ENCODE data around the gene STK25. TPM values are rescaled to one million over a fixed set of nuclear protein-coding genes. Genes with fewer than 3 reads are reported as not detected.

Gene STK25
- polyA plus RNA-seq, 3 donors: 116 to 169 (median 146) TPM

DNA sequence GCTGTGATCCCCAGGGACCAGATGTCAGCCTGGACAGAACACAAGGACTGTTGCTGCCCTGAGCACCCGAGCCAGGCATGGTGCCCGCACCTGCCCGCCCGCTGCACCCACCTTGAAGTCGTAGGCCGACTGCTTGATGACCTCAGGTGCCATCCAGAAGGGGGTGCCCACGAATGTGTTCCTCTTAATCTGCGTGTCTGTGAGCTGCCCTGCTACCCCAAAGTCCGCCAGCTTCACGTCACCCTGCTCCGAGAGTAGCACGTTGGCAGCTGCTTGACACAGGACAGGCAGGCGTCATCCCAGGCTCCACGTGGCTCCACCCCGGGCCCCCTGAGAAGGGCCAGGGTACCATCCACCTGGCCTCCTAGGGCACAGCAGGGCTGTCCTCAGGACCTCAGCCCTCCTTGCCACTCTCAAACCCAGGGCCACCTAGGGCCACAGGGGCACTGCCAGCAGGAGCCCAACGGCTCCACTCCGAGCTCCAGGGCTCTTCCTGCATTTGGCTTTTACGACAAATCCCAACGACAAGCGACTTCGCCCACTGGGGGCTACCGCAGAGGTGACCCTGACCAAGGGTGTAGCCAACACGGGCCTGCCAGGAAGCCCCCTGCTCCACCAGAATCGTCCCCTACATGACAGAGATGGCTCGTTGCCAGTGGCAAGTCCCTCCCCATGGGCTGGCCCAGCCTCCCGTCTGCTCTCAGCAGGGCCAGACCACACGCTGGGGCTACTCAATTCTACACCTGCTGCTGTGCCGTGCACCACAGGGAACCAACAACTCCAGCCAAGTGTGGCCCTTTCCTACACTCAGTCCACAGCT, 9.0 kb downstream of the STK25 start:
- H3K27ac ChIP-seq (ENCODE audit: low read depth, low read length): no peak overlapping the region
- WGBS, 3 donors: 83 to 87% (median 85%) methylated on average over 28 of the region's 28 CpGs

DNA sequence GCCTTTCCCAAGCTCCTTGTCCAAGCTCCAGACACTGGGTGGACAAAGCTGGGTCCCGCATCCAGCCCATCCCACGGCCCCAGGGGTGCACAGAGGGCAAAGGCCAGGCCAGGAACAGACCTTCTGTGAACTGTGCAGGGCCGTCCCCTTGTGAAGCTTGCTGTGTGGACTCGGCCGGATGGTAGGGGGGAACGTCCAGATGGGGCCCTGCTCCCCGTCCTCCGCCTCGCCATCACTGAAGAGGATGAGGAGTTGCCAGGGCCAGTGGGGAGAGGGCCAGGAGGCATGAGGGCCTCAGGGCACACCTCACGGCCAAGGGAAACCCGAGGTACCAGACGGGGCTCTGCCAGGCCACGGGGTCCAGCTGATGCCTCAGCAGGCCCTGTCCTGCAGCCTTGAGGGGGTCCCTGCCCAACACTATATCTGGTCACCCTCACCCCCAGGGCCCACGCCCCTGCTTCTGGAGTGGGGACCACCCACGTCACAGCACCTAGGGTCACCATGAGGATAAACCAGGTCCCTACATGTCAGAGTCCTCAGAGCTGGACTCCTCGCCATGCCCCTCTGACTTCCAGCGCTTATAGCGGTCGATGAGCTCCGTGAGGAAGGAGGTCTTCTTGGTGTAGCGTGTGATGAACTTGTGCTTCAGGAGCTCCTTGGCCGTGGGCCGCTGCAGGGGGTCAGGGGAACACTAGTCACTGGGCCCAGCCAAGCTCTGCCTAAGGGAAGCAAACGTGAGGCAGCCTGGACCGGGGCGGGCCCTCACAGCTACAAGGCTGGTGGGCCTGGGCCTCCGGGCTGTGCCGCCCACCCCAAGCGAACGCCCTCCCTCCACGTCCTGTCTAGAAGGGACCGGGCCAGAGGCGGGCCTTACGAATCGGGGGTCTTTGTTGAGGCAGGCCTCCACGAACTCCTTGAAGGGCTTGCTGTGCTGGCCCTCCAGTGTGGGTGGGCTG, 10.0 kb downstream of the STK25 start:
- no peak overlapping the region for H3K27ac ChIP-seq (ENCODE audit: low read depth, low read length)
- WGBS, 3 donors: 91 to 94% (median 93%) methylated on average over 34 to 36 of the region's 36 CpGs

DNA sequence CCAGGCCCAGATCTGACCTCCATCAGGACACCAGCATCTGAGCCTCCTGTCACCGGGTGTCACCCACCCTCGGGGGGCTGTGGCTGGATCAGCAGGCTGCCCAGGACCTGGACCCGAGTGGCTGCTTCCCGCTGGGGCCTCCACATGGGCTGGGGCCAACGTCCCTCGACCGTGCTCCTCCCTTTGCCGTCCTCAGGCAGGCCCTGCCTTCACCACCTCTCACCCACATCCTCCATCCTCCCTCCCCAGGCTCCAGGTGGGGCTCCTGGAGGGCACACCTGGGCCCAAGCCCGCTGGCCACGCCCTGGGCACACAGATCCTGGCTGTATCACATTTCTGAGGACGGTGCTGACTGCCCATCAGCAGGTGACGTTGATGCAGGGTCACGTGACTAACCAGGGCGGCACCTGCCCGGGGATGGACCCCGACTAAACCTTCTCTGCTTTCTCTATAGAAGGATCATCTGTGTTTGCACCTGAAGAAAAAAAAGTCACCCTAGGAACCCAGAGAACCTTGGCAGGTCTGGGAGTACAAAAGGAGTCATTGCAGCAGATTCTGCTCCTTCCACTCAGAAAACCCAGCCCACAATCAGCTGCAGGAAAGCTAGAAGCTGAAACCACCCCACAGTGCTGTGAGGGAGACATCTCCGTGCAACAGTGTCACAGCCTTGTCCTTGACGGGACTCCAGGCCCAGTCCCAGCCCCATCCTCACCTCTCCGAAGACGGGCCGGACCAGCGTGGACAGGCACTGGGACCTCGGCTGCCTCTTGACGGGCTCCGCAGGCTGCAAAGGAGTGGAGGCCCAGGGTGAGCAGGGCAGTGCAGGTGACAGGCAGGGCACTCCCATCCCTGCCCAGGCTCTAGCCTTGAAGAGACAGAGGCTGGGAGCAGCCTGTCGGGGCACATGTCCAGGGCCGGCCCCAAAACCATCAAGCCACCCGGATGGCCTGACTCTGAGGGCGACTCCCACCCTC, 11.2 kb downstream of the STK25 start:
- WGBS, 3 donors: 85 to 92% (median 88%) methylated on average over 28 to 29 of the region's 29 CpGs
- no peak overlapping the region for H3K27ac ChIP-seq (ENCODE audit: low read depth, low read length)

DNA sequence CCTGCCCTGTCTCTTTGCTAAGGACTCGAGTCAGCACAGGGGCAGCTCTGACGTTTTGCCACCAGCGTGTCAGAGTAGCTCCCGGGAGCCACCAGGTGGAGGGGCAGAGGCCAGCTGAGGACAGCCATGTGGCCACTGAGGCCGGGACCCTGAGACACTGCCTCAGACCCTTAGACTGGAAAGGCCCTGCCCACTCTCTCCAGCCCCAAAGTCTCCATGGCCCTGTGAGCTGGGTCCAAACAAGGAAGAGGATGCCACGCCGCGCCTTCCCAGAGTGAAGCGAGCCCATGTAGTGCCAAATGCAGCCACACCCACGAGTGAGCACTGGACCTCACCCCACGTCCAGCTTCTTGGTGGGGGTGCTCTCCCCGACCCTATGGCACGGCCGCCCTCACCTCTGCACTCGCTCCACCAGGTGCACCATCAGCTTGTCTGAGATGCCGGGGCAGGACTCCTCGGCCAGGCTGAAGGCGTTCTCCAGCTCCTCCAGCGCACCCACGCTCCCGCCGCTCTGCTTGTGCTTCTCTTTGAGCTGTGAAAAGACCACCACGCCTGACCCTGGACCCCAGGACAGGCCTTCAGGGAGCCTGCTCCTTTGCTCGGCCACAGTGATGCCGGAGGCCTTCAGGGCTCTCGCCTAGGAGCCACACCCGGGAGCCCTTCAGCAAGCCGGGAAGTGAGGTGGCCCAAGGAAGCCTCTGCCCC, 12.2 kb downstream of the STK25 start:
- 91 to 96% (median 93%) methylated on average over 28 of the region's 28 CpGs for WGBS, 3 donors

DNA sequence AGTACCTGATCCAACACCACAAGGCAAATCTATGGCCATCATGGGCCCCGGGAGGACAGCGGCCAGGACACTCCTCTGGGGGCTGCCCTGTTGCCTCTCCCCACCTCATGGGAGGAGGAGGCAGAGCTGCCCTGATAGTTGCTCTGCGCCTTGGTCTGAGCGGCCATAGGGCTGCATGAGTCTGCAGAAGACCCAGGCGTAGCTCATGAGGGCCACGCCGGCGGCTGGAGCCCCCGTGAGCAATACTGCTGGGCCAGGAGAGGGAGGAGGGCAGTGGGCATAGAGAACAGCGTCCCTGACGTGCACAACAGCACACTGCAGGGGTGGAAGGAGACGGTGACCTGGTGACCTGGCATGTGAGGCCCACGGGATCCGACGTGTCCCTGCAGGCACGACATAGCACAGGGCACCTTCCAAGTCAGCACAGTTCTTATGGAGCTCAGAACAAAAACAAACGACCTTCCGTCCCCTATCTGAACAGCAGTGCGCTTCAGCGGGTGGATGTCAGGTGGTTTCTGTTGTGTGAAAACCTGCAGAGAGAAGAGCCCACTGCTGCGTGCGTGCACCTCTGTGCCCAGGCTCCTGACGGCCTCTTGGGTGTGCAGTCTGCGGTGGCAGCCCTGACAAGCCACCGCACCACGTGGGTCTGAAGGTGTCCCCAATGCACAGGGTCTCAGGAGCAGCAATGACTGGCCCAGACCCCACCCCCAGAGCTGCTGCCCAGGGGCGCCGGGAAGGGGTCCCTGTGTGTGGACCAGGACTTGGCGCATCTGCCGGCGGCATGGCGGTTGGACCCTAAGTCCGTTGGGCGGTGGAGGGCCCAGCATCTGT, 13.0 kb downstream of the STK25 start:
- 85 to 88% (median 87%) methylated on average over 34 of the region's 34 CpGs for WGBS, 3 donors
- H3K27ac ChIP-seq (ENCODE audit: low read depth, low read length): no peak overlapping the region

More for the DNA sequence above, 12.2 kb downstream of the STK25 start:
- H3K27ac ChIP-seq (ENCODE audit: low read depth, low read length): no peak overlapping the region

DNA sequence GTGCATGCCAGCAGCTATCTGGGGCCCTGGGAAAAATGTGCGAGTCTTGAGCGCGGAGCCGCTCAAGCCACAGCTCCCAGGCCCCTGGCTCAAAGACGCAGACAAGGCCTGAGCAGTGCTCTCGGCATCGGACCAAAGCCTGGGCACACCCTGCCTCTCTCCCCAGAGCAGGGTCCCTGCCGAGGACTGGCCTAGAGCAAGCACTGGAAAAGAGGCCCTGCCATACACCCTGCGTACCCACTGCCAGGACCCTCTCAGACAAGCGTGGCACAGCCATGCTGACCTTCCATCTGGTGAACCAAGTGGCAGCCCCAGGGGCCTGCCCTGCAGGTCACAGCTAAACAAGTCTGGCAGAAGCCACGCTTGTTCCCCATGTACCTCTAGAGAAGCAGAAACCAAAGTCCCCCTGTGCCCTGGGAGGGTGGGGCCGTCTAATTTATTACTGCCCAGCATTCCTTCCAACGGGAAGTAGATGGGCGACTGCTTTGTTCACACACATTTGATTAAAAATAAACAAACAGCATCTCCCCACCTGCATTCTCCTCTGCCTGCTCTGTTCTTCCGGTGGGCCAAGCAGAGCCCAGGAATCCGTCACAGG, 14.0 kb downstream of the STK25 start:
- no peak overlapping the region for H3K27ac ChIP-seq (ENCODE audit: low read depth, low read length)
- WGBS, 3 donors: 80 to 87% (median 86%) methylated on average over 16 of the region's 16 CpGs

DNA sequence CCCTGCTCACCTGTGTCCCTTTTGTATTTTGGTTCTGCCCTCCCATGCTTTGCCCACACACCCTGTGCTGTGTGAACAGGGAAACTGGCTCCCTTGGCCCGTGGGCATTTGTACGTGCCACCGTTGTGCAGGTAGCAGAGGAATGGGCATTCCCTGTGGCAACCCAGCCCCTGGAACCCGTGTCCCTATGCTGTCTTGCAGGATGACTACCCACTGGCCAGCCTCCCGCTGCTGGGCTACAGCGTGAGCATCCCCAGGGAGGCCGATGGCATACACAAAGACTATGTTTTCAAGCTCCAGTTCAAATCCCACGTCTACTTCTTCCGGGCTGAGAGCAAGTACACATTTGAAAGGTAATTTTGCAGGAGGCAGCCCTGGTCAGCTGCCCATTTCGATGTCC, 15.3 kb downstream of the STK25 start:
- 87 to 93% (median 91%) methylated on average over 10 of the region's 10 CpGs for WGBS, 3 donors
- H3K27ac ChIP-seq (ENCODE audit: low read depth, low read length): no peak overlapping the region

DNA sequence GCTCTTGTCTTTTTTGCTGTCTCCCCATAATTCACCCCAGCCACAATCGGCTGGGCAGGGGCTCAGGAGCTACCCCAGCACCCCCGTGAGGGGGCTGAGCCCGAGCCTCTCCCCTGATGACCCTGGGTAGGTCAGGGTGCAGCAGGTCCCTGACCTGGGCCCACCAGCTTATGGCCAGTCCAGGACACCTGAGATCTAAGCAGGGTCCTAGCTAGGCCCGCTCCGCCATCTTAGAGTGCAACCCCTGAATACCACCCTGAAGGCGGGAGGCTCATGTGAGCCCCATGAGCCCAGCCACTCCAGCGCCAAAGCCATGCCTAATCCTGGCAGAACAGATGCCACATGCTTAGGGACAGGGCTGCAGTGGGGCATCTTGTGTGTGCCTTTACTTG, 16.2 kb downstream of the STK25 start:
- WGBS, 3 donors: 88 to 96% (median 95%) methylated on average over 7 of the region's 7 CpGs
- no peak overlapping the region for H3K27ac ChIP-seq (ENCODE audit: low read depth, low read length)

DNA sequence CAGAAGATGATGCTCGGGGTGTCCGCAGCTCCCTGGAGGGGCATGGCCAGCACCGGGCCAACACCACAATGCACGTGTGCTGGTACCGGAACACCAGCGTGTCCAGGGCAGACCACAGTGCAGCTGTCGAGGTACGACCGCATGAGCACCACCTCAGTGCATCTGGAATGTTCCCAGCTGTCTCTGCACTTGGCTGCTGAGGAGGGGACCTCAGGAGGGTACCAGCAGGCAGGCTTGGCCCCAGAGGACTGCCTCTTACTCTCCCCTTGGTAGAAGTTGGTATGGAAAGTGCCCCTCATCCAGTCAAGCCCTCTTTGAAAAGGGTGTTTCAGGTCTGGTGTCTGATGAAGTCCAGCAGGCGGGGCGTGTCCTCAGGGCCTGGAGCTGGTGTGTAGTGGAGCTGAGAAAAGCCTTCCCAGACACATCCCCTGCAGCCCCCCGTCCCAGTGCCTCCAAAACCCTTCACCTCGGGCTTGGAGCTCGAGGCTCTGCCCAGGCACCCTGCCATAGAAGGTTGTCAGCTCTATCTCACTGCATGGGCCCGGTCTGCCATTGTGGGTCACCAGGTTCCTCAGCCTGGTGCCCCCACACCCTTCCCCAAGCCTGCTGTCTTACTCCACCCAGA, 16.7 kb downstream of the STK25 start:
- no peak overlapping the region for H3K27ac ChIP-seq (ENCODE audit: low read depth, low read length)
- WGBS, 3 donors: 84 to 93% (median 84%) methylated on average over 15 of the region's 15 CpGs

DNA sequence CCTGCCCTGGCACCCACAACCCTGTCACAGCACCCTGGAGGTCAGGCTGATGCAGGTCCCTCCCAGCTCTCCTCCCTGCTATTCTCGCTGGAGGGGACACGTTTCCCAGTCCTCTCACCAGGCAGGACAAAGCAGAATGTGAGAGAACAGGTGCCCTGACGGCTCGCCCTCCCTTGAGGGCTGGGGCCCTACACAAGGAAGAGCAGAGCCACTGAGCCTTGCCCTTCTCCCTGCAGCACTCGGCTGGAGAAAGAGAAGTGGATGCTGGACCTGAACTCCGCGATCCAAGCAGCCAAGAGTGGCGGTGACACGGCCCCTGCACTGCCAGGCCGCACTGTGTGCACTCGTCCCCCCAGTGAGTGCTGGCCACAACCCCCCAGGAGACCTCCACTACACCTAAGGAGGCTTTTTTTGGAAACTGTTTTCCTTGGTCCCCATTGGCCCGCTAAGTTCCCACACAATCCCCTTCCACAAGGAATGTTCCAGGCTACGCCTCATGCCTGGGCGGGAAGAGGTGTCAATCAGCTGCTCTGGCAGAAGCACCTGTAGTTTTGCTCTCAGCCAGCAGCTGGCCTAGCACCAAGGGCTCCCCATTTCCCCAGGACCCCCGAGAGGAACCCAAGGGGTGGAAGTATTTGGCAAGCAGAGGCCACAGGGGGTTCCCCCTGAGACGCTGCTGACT, 17.4 kb downstream of the STK25 start:
- 76 to 86% (median 79%) methylated on average over 16 of the region's 16 CpGs for WGBS, 3 donors
- H3K27ac ChIP-seq (ENCODE audit: low read depth, low read length): no peak overlapping the region

DNA sequence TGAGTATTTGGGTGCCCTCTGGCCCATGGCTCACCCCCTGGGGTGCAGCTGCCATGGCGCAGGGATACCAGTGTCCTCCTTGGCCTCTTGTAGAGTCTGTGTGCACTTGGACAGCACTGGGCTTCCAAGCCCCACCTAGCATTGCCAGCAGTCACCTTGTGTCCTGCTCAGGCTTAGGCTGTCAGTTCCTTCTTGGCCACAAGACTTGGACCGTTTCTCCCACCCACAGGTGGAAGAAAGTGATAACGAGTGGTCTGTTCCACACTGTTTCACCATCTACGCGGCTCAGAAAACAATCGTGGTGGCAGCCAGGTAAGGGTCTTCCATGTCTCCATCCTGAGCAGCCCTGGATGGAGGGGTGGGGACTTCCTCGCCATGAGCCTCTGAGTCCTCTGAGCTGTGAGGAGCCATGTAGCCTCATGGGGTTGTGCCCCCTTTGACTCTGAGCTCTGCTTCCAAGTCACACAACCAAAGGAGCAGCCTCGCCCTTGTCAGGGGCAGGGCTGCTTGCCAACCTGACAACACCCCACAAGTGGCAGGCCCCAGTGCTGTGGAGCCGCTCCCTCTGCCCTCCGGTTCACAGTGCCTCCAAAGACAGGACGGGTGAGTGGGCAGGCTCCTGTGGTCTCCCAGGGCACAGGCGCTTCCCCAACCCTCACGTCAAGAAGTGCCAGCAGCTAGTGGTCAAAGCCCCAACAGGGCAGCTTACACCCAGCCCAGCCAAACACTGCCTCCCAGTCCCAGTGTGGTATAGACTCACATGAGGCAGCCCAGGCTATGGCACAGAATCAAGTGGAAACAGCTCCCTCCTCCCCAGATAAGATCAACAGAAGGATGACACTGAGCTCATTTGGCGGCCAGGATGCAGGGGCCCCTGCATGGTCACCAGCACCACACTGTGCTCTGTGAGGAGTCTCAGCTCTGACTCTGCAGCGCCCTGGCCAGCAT, 18.4 kb downstream of the STK25 start:
- no peak overlapping the region for H3K27ac ChIP-seq (ENCODE audit: low read depth, low read length)
- 86 to 92% (median 88%) methylated on average over 15 of the region's 15 CpGs for WGBS, 3 donors

DNA sequence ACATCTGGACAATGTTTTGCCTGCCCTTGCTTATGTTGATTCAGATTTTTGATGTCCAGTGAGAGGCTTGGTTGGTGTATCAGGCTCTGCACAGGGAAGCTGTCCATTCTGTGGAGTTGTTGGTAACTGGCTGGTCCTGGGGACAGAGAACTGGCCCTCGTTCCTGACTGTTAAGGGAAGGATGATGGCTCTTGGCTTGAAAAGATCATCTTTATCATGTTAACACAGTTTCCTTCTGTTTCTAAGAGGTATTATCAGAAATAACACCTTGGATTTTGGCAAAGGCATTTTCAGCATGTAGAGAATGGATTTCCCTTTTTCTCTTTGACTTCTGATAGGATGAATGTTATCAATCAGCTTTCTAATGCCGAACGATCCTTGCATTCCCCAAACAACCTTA, 19.3 kb downstream of the STK25 start:
- WGBS, 3 donors: 60 to 89% (median 86%) methylated on average over 3 of the region's 3 CpGs
- H3K27ac ChIP-seq (ENCODE audit: low read depth, low read length): no peak overlapping the region

DNA sequence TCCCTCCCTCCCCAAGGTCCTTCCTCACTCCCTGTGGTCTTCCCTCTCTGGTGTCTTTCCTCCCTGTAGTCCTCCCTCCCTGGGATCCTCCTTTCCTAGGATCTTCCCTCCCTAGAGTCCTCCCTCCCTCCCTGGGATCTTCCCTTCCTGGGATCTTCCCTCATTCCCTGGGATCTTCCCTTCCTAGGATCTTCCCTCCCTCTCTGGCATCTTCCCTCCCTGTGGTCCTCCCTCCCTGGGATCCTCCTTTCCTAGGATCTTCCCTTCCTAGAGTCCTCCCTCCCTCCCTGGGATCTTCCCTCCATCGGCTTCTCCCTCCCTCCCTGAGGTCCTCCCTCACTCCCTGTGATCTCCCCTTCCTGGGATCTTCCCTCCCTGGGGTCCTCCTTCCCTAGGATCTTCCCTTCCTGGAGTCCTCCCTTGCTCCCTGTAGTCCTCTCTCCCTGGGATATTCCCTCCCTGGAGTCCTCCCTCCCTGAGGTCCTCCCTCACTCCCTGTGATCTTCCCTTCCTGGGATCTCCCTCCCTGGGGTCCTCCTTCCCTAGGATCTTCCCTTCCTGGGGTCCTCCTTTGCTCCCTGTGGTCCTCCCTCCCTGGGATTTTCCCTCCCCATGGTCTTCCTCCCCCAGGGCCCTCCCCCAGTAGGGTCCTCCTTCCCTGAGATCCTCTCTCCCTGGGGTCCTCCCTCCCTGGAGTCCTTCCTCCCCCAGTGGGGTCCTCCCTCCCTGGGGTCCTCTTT, 23.0 kb downstream of the STK25 start:
- 75 to 96% (median 91%) methylated on average over 1 of the region's 1 CpG for WGBS, 3 donors
- H3K27ac ChIP-seq (ENCODE audit: low read depth, low read length): no peak overlapping the region

DNA sequence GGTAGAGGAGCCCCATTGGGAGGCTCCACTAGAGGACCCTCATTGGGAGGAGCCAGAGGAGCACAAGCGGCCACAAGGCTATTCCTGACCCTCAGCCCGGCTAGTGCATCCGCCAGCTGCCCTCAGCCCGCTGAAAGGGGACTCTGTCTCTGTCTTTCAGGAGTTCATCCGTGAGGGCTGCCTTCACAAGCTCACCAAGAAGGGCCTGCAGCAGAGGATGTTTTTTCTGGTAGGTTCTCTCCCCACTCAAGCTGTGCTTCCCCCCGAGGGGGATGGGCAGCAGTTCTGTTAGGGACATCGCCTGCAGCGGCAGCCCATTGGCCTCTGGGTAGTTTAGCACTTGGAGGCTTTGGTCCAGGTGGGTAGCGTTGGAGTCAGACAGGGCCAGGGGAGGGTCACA, 25.1 kb downstream of the STK25 start:
- WGBS, 3 donors: 91 to 98% (median 93%) methylated on average over 9 of the region's 9 CpGs
- no peak overlapping the region for H3K27ac ChIP-seq (ENCODE audit: low read depth, low read length)
